Lower leg skin (tissue), 3 donors: ENCODE measurements around the gene LEMD2.

Source experiments
- CTCF ChIP-seq, 3 donors: fragments of 450-650 bp; IDR thresholded peaks; one replicate each; pipeline ENCODE4 v1.5.1; 2016; ENCODE audit warnings: antibody characterized with exemption in 3 of 3, mild to moderate bottlenecking in 3 of 3, moderate library complexity in 2 of 3
- POLR2A ChIP-seq, 2 donors: fragments of 450-650 bp; IDR thresholded peaks; one replicate each; pipeline ENCODE4 v1.6.1; 2016 to 2017; ENCODE audit warnings: antibody characterized with exemption in 2 of 2, mild to moderate bottlenecking in 1 of 2, moderate library complexity in 1 of 2

GRCh38 chr6:33723371-33724085, 65.4 kb downstream of the LEMD2 start:
- no peak for TF ChIP-seq CTCF (IDR thresholded peaks at IDR 0.05)
- no peak for TF ChIP-seq POLR2A (IDR thresholded peaks at IDR 0.05)
